NCI-H2171 treated with DMSO at 0.1 percent for 48 hours (cell line): Measurements from ENCODE around the gene GOSR2.

ENCODE experiments used
- DNase-seq: peaks from one replicate; lab custom pipeline; 2025; lab: John Stamatoyannopoulos, UW

Gene GOSR2

DNA sequence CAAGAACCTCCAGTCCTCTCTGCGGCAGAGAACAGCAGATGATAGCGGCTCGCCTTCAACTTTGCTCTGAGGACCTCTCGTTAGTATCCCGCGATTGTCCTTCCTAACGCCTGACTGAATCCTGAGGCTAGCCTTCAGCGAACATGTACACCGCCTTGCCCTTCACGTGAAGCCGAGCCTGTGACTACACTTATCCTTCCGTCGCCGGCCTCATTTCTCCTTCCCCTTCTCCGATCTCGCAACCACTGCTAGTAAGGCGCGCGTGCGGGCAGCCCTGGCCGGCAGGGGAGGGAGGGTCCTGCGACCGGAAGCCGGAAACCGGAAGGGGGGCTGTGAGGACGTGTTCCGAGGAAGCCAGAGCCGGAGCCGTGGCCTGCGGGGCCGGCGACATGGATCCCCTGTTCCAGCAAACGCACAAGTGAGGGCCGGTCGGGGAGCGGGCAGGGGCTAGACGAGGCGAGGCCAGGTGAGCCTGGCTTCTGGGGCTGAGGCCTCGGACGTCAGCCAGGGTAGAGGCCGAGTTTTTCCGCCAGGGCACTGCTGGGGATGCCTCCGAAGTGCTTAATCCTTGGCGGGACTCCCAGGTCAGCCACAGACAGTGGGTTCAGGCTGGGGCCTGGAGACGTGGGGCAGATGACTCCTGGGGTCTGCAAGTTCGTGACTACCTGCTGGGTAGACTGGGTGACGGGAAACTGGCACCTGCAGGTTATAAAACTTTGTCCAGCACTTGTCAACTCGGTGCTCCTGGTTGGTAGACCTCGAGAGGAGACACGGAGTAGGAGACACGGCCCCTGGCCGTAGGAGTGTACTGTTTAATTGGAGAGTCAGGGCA lies at the start of gene GOSR2:
GOSR2 (plus strand) TSS at position 357 of the 832 bp plus-strand sequence; CDS start at position 390, 33 bp downstream.
- DNase-seq = peak; percentile 99

DNA sequence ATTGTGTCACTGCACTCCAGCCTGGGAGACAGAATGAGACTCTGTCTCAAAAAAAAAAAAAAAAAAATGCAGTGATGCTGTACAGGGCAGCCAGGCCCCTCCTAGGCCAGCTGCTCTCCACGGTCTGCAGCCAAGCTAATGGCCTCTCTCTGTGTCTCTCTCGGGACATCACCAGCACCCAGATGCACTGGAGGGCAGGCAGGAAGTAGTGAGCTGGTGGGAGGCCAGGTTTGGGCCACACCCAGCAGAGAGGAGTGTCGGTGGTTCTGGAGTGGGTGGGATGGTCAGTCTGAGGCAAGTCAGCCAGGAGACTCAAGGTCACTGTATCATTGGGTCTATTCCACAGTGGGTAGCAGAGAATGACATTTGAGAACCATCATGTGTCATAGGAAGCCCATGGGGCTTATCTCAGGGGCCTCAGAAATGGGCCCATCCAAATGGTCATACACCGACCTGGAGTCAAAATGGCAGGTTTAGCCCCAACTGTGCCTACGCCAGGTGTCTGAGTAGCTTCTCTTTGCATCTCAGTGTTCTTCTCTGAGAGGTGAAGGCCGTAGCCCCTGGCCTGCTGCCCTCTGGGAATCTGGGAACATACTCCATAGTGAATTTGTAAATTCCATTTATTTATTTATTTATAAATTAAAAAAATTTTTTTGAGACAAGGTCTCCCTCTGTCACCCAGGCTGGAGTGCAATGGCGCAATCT lies 48.9 kb upstream of the GOSR2 start:
- no peak for DNase-seq

DNA sequence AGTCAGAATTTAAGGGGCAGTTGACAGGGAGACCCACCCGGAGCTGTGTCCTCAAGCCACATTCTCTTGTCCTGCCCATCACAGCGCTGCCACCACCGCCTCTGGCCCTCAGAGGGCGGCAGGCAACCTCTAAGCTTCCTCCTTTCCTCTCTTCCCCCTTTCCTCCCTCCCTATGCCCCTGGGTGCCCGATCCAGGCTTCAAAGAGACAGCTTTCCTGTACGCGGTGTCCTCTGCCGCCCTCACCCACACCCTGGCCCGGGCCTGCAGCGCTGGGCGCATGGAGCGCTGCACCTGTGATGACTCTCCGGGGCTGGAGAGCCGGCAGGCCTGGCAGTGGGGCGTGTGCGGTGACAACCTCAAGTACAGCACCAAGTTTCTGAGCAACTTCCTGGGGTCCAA lies 48.1 kb upstream of the GOSR2 start:
- DNase-seq = no peak

DNA sequence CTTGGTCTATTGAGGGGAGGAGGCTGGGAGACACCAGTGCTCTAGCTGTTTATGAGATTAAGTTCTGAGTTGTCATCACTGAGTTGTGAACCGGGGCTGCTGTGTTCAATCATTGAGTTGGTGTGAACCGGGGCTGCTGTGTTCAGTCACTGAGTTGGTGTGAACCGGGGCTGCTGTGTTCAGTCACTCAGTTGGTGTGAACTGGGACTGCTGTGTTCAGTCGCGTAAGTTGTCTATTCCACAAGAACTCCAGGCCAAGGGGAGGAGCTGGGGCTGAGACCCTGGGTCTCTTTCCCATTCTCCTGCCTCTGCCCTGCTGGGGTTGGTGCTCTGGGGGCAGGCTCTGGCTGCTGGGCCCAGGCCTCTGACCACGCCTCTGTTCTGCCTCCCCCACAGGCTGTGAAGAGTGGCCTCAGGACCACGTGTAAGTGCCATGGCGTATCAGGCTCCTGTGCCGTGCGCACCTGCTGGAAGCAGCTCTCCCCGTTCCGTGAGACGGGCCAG lies 47.1 kb upstream of the GOSR2 start:
- DNase-seq = no peak

DNA sequence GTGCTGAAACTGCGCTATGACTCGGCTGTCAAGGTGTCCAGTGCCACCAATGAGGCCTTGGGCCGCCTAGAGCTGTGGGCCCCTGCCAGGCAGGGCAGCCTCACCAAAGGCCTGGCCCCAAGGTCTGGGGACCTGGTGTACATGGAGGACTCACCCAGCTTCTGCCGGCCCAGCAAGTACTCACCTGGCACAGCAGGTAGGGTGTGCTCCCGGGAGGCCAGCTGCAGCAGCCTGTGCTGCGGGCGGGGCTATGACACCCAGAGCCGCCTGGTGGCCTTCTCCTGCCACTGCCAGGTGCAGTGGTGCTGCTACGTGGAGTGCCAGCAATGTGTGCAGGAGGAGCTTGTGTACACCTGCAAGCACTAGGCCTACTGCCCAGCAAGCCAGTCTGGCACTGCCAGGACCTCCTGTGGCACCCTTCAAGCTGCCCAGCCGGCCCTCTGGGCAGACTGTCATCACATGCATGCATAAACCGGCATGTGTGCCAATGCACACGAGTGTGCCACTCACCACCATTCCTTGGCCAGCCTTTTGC lies 46.5 kb upstream of the GOSR2 start:
- DNase-seq = peak; percentile 34

DNA sequence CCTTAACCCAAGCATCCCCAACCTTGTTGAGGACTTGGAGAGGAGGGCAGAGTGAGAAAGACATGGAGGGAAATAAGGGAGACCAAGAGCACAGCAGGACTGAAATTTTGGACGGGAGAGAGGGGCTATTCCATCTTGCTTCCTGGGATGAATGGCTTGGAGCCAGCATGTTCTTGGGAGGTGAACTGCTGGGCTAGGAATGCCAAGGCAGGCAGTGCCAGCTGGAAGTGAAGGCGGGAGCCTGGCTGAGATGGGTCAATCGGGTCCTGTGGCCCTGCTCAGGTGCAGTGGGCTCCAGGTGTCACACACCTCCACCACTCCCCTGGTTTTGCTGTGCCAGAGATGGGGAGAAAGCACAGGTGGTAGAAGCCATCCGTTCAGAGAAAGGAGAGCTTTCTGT lies 46.0 kb upstream of the GOSR2 start:
- no peak for DNase-seq

DNA sequence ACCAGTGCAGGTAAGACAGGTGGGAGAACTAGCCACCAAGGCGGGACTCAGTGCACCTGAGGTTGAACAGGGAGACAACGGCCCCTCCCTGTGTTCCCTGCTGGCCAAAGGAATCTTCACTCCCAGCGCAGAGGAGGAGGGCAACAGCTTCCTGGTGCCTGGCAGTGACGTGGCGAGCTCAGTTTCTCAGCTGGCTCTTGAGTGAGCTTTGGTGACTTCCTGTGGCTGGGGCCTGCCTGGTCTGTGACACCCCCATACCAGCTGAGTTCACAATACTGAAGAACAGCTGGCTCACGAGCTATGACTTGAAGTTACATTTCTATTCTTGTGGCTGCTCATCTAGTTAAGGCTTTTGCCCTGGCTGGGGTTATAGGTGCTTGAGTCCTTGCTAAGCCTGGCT lies 45.5 kb upstream of the GOSR2 start:
- DNase-seq = no peak

DNA sequence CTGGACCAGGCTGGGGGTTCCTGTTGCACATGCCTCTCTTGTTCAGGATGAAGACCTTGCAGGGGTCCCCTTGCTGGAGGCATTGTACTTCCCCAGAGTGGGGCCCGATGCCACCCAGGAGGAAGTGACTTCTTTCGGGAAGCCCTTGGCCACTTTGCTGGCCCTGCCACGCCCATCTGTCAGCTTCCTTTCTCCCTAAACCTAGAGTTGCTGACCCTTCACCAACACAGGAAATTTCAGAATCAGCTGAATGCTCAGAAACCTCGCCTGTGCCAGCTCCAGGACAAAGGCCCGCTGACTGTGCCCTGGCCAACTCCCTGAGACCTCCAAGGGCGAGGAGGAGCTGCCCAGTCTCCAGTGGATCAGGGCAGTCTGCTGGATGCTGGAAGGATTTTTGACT lies 44.9 kb upstream of the GOSR2 start:
- DNase-seq = no peak

DNA sequence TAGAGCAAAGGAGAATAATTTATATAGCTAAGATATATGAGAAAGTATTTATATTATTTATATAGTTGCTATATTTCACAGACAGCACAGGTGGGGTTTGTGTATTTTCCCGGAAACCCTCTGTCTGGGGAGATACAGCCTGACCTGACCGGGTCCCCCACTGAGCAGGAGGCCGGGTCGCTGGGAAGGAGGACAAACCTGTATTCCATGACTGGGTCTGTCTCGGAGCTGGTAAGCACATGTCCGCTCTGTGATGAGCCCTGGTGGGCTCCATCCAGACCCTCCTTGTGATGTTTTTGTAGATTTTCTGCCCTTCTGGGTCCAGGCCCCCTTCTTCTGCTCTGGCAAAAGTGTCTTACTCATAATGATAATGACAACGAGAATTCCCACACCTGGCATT lies 43.9 kb upstream of the GOSR2 start:
- DNase-seq = no peak

DNA sequence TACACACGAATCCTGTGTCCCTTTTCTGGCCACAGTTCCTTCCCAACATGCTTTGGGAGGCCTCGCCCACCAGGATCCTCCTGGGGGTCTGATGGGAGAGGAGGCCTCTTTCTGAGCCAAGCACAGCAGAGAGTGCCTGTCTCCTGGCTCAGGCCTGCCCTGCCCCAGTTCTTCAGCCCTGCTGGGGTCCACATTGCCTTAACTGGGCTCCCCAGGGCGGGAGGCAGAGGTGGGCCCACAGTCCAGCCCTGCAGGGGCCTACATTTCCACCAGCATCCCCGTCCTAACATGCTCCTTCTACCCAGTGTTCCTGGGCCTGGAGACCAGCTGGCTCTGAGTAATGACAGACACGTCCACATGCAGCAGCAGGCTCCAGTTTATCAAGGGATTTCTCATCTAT lies 41.9 kb upstream of the GOSR2 start:
- no peak for DNase-seq

DNA sequence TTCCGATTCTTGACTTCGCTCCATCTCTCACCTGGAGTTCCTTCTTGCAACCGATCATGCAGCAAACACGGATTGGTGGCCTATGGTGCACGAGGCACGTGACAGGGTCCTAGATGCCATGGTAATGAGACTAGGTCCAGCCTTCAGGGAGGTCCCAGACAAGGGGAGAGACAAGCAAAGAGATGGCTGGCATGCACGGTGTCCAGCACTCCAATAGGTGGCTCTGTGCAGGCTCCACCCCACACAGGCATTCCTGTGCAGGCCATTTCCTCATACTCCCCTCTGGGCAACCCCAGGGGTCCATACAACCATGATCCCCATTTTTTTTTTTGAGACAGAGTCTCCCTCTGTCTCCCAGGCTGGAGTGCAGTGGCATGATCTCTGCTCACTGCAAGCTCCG lies 40.3 kb upstream of the GOSR2 start:
- no peak for DNase-seq

DNA sequence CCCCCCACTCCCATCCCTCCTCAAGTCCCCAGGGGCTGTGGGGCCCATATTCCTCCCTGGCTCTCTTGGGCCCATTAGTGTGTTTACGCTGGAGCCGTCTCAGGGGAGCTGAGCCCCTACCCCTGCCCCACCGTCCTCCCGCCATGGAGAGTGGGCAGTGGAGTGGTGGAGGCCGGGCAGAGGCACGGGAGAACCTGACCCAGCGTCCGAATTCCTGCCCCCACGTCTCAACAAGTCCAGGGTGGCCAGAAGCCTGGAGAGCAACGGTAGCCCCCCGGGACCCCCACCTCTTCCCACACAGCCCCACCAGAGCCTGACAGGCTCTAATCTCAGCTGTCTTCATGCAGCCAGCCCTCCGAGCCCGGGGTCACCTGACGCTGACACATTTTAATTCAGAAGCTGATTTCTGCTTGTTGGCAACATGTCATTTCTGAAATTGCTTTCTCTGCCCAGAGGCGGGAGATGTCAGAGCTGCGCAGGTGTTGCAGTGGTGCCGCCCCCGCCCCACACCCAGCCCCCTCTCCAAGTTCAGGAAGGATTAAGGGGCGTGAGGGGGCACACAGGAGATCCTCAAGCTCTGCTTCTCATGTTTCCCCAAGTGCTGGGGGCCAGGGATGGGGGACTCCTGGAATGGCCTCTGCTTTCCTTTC lies 39.0 kb upstream of the GOSR2 start:
- no peak for DNase-seq

DNA sequence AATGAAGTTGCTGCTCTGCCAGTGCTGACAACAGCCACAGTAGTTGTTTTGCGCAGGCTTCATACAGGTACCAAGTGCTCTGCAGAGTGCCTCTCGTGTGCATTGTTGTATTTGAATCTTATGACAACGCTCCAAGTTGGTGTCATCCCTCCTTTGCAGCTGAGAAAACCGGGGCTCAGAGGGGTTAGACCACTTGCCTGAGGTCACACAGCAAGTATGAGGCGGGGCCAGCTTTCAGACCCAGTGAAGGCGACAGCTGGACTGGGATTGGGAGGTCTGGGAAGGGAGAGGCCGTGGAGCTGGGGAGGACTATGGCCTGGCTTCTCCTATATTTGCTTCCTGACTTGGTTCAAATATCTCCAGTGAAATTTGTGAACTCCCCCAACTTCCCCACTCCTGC lies 38.4 kb upstream of the GOSR2 start:
- DNase-seq = no peak

DNA sequence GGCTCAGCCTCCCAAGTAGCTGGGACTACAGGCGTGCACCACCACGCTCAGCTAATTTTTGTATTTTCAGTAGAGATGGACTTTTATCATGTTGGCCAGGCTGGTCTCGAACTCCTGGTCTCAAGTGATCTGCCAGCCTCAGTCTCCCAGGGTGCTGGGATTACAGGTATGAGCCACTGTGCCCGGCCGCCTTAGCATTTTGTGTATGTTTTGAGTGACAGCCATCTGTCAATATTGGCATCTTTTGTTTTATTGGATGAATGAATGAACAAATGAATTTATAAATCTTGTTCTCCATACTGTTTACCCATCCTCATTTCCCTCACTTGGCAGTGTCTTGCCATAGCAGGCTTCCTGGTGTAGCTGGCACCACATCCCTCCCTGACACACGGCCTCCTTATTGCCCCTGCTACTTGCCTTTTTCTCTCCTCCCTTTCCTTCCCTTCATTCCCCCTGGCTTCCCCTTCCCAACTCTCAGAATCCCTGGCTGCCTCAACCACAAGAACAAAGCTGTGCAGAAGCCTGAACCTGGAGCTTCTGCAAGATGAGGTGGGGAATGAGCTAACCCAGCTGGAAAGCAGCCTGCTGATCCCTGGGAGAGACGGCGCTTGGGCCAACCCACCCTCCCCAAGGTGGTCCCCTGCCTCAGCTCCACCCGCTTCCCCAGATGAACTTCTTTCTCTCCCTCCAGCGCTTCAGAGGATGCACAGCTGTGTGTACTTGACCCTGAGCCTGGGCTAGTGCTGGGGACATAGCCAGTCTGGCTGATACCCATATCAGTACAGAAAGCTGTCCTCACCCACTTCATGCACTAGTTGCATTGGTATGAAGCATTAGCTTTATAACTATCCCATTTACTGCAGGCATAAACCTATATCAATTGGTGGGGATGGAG lies 37.3 kb upstream of the GOSR2 start:
- DNase-seq = no peak

DNA sequence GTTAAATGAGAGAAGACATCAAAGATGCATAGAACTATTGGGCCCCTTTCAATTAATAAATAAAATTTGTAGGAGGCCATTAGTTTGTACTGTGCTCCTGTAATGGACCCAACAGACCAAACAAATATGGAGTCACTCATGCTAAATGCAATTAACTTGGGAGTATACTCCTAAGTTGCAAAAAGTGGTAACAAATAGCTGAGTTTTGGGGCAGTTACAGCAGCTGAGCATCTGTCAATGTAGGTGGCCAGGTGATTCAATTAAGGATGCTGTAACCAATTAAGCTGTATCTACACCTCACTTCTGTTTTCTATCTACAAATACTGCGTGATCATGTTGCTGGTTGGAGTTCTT lies 36.7 kb upstream of the GOSR2 start:
- peak; percentile 4 for DNase-seq

DNA sequence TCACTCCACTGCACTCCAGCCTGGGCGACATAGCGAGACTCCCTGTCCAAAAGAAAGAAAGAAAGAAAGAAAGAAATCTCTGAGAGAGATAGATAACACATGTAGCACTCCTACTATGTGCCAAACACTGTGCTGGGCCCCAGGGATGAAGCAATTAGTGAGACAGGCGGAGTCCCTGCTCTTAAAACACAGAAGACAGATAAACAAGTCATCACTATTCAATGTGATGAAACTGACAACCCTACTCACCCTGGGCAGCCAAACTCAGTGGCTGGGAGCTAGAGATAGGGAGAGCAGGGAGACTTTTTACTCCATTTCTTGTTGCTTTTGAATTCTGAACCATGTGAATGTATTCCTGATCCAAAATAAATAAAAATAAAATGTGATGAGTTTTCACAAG lies 35.2 kb upstream of the GOSR2 start:
- no peak for DNase-seq

DNA sequence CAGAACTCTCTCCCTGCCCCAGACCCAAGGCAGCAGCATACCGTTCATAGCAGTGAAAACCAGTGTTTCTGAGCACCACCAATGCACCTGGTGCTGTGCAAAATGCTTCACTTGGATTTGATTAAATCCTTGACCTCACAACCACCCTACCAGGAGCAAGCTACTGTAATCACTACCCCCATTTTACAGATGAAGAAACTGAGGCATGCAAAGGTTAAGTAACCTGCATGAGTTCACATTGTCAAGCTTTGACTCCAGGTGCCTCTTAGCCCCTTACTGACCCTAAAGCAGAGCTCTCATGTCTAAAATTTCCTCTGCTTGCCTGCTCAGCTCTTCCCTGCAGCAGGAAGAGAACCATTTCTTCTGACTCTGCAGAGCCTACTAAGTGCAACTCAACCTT lies 34.2 kb upstream of the GOSR2 start:
- no peak for DNase-seq

DNA sequence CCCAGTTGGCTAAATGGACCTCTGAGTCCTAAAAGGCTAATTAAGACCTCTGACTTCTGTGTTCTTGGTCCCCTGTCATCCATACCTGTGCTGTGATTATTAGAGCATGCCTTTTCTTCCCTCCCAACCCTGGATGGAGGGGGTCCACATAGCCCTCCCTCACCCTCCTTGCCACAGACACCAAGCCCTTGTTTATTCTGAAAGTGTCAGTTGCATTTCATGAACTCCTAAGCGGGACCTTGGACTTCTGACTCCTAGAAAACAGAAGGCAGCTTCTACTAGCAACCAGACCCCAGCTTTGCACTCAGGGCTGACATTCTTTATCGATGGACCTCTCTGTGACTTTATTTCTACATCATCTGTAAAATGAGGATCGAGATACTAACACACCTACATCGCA lies 33.4 kb upstream of the GOSR2 start:
- DNase-seq = no peak

DNA sequence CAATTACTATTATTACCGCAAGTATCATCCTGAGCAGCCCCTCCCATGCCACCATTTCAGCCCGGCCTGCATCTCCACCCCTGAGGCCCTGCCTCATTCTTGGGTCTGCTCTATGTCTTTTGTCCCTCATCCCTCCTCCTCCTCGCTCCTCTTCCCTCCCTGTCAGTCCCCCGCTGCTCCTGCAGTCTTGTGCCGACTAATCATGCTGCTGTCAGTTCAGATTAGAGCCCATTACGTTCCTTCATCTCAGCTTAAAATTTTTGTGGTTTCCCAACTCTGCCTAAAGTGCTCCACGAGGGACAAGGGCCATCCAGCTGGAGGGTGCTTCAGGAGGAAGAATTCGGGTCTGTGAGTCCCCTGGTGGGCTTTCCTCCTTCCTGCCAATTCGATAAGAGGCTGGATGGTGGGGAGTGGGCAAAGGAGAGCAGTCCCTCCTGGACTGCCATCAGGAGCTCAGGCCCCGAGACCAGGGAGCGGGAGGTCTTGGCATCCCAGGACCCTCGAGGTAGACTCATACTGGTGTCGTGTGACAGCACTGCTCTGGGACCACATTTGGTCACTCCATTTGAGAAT lies 32.9 kb upstream of the GOSR2 start:
- no peak for DNase-seq

DNA sequence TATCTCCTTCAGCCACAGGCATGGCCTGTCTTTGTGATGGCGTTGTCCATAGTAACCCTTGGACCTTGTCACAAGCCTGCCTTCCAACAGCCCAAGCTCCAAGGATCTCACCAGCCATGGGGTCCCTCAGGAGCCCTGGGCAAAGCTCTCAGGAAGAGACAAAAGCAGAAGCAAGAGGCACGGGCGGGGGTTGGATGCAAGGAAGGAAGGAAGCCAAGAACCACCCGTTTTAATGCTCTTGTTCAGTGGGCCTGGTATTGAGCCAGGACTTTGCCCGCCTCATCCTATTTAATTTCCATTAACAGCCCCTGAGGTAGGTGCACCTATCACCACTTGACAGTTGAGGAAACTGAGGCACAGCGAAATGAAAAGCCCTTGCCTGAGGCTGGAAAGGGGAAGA lies 32.3 kb upstream of the GOSR2 start:
- no peak for DNase-seq

DNA sequence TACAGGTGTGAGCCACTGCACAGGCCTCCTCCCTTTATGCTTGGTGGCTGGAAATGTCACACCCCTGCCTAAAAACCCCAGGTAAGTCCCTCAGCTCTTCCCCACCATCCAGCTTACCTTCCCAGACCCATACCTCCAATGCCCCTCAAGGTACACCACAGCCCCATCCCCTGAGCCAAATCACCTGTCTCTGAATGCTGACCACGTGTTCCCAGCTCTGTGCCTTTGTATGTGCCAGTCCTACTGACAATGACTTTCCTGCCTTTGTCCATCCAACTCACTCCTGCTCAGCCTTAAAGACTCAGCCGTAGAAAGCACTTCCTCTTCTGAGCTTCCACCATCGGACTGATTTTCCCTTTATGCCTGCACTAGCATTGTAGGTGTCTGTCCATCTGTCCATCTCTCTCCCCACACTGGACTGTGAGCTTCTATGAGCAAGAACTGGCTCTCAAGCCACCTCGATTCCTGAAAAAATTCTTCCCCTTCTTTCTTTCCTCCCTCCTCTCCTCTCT lies 30.7 kb upstream of the GOSR2 start:
- no peak for DNase-seq
